ENCODE data around the gene TP53TG3C. TPM values are rescaled to one million over a fixed set of nuclear protein-coding genes. Genes with fewer than 3 reads are reported as not detected.

TP53TG3C gene, protein sequence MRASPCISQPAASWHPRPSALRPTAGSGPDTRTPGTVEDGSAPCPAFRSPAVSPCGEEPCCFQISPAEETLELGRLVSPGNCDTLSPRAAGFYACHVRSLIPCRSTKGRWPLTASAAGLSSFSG
- 0.19 and 1.4 TPM in 2 replicates for total RNA-seq

GRCh38 chr16:33193926-33194325, at the start of gene TP53TG3C:
TSS of gene TP53TG3C (plus strand) at chr16:33194226. CDS start at chr16:33194294, 68 bp downstream.

Other genes with a start within 250 kb of the TP53TG3C start
- gene TP53TG3E, start 110.1 kb downstream of the TP53TG3C start, total RNA-seq = not detected in 2 replicates
- not detected in 2 replicates for gene TP53TG3B, start 166.6 kb downstream of the TP53TG3C start, total RNA-seq

All from regular cardiac myocyte (primary cell).